CD14-positive monocyte (primary cell): ENCODE measurements around the gene PAFAH1B1. TPM values are rescaled to one million over a fixed set of nuclear protein-coding genes. Genes with fewer than 3 reads are reported as not detected.
A peak's percentile ranks its signal among the peaks of the same experiment; 100 is the strongest.

Source experiments
- DNase-seq, 3 donors: peaks; one replicate each; pipeline ENCODE4 v3.0.0-alpha.2; 2011 to 2022
- H2AFZ ChIP-seq: 2 replicates; pipeline ENCODE4 v1.6.0; 2012; ENCODE audit warnings: mild to moderate bottlenecking, low read depth, low read length, inconsistent platforms; ENCODE audit not compliant: insufficient read depth, poor library complexity, severe bottlenecking
- H3K27ac ChIP-seq, 2 donors: 1 replicate in 1 of 2; 2 replicates in 1 of 2; pipeline ENCODE4 v1.5.1; 2012 to 2013; ENCODE audit warnings: low read length in 2 of 2, control low read depth in 1 of 2, inconsistent platforms in 1 of 2, low read depth in 1 of 2, mild to moderate bottlenecking in 1 of 2
- H3K27me3 ChIP-seq, 2 donors: one replicate each; pipeline versions ENCODE4 v1.6.0 to v1.6.1; 2011 to 2013; ENCODE audit warnings: low read length in 2 of 2; ENCODE audit not compliant: control insufficient read depth in 2 of 2, insufficient read depth in 2 of 2
- H3K36me3 ChIP-seq, 2 donors: replicated peaks in 1 of 2; 1 replicate in 1 of 2; 2 replicates in 1 of 2; pipeline versions ENCODE4 v1.5.1 to v1.6.1; 2012 to 2013; ENCODE audit warnings: low read length in 2 of 2, control low read depth in 1 of 2, inconsistent platforms in 1 of 2, mild to moderate bottlenecking in 1 of 2; ENCODE audit not compliant: insufficient read depth in 2 of 2, control insufficient read depth in 1 of 2
- H3K4me1 ChIP-seq, 2 donors: 1 replicate in 1 of 2; 2 replicates in 1 of 2; pipeline versions ENCODE4 v1.5.1 to v1.6.1; 2012 to 2013; ENCODE audit warnings: low read length in 2 of 2, control low read depth in 1 of 2, inconsistent platforms in 1 of 2, mild to moderate bottlenecking in 1 of 2, moderate library complexity in 1 of 2; ENCODE audit not compliant: insufficient read depth in 2 of 2, control insufficient read depth in 1 of 2
- H3K4me2 ChIP-seq: replicated peaks from 2 replicates; pipeline ENCODE3; 2012; ENCODE audit warnings: low read length, moderate library complexity, mild to moderate bottlenecking; ENCODE audit not compliant: poor library complexity, severe bottlenecking; ENCODE audit errors: extremely low read depth
- H3K4me3 ChIP-seq, 3 experiments: fragments of 200-600 bp in 1 of 3; sonication (generic) in 1 of 3; replicated peaks in 1 of 3; 1 replicate in 2 of 3; 2 replicates in 1 of 3; pipeline ENCODE4 v1.5.1; 2011 to 2013; ENCODE audit warnings: low read length in 3 of 3, mild to moderate bottlenecking in 3 of 3, control low read depth in 2 of 3, low read depth in 2 of 3, inconsistent platforms in 1 of 3, moderate library complexity in 1 of 3
- H3K79me2 ChIP-seq: 2 replicates; pipeline ENCODE4 v1.6.0; 2012; ENCODE audit warnings: mild to moderate bottlenecking, control low read depth, inconsistent platforms, low read length, moderate library complexity; ENCODE audit not compliant: insufficient read depth
- H3K9ac ChIP-seq: 2 replicates; pipeline ENCODE4 v1.6.0; 2017; ENCODE audit warnings: low read length, mild to moderate bottlenecking; ENCODE audit not compliant: insufficient read depth, poor library complexity, severe bottlenecking
- H3K9me3 ChIP-seq, 2 donors: replicated peaks in 1 of 2; 1 replicate in 1 of 2; 2 replicates in 1 of 2; pipeline versions ENCODE4 v1.5.1 to v1.6.1; 2012 to 2013; ENCODE audit warnings: low read length in 2 of 2, control low read depth in 1 of 2; ENCODE audit not compliant: control insufficient read depth in 1 of 2, insufficient read depth in 1 of 2
- H4K20me1 ChIP-seq: 2 replicates; pipeline ENCODE4 v1.6.0; 2012; ENCODE audit warnings: mild to moderate bottlenecking, low read length, control low read depth, moderate library complexity; ENCODE audit not compliant: insufficient read depth
- H3K27ac Mint-ChIP-seq, 7 donors: one replicate each; pipeline ENCODE4 v1.8.0; 2020; ENCODE audit warnings: mild to moderate bottlenecking in 7 of 7, mixed read lengths in 7 of 7, moderate library complexity in 6 of 7, inconsistent platforms in 2 of 7
- H3K27me3 Mint-ChIP-seq, 3 donors: one replicate each; pipeline ENCODE4 v1.8.0; 2021 to 2022; ENCODE audit warnings: low read depth in 3 of 3, mild to moderate bottlenecking in 3 of 3, mixed read lengths in 3 of 3, moderate library complexity in 3 of 3, inconsistent platforms in 1 of 3
- H3K36me3 Mint-ChIP-seq, 2 donors: one replicate each; pipeline ENCODE4 v1.8.0; 2020; ENCODE audit warnings: mixed read lengths in 2 of 2, inconsistent platforms in 1 of 2, mild to moderate bottlenecking in 1 of 2
- H3K4me1 Mint-ChIP-seq: one replicate; pipeline ENCODE4 v1.8.0; 2020; ENCODE audit warnings: mild to moderate bottlenecking, mixed read lengths
- H3K4me3 Mint-ChIP-seq, 2 donors: one replicate each; pipeline ENCODE4 v1.8.0; 2020; ENCODE audit warnings: mild to moderate bottlenecking in 2 of 2, mixed read lengths in 2 of 2, moderate library complexity in 1 of 2
- H3K9me3 Mint-ChIP-seq, 7 donors: one replicate each; pipeline ENCODE4 v1.8.0; 2020 to 2022; ENCODE audit warnings: mixed read lengths in 7 of 7, mild to moderate bottlenecking in 6 of 7, moderate library complexity in 6 of 7, inconsistent platforms in 2 of 7
- CTCF ChIP-seq: fragments of 200-600 bp; IDR thresholded peaks from one replicate; pipeline ENCODE4 v1.8.0; 2022; ENCODE audit warnings: antibody characterized with exemption, mild to moderate bottlenecking
- WGBS: methylation state at CpG from one replicate; pipeline ENCODE4 v1.1.5; 2013; ENCODE audit warnings: missing lambda C conversion rate; ENCODE audit not compliant: insufficient coverage; 5-methylcytosine and 5-hydroxymethylcytosine counted together
- intact Hi-C, 2 donors: fragments of 100-400 bp; cut with micrococcal nuclease; formaldehyde crosslinking; loops; one replicate each; pipeline versions ENCODE4 v1.15.0 to v1.15.1; 2023
- polyA plus RNA-seq, 3 donors: library from polyadenylated mRNA; depleted of rRNA in 1 of 3; unstranded in 2 of 3; stranded (reverse) in 1 of 3; fragments of 300-500 nt in 2 of 3; fragments of >200 nt in 1 of 3; fragmentation: Illumina TruSeq in 2 of 3; gene quantifications; 1 replicate in 2 of 3; 2 replicates in 1 of 3; pipeline ENCODE4 v1.2.3, GENCODE V29; 2012 to 2021

PAFAH1B1 gene
- polyA plus RNA-seq, 3 donors, result 9.1 to 51.8 (median 17.1) TPM

GRCh38 chr17:2562162-2562858, 31.1 kb upstream of the PAFAH1B1 start:
- peaks cover 0 to 4% of the 10 kb centered on the region in 2 donors for H3K9me3 ChIP-seq
- WGBS, result 89% methylated on average over 5 of the region's 8 CpGs
- no peaks in the 10 kb centered on the region for H3K27me3 ChIP-seq
- no peaks in the 10 kb centered on the region for H3K36me3 ChIP-seq
- intact Hi-C loops, result no loop called here
- no peak overlapping the region for H3K4me3 ChIP-seq
- H3K9me3 Mint-ChIP-seq, result peaks cover 5 to 15% (median 13%) of the 10 kb centered on the region in 7 donors
- DNase-seq, result no peak
- no peaks in the 10 kb centered on the region for H3K79me2 ChIP-seq
- no peaks in the 10 kb centered on the region for H3K36me3 Mint-ChIP-seq
- peak overlapping the region in 1 of 7 donors; percentile 10 for H3K27ac Mint-ChIP-seq
- no peak overlapping the region for H2AFZ ChIP-seq
- no peak for TF ChIP-seq CTCF
- no peak overlapping the region for H3K9ac ChIP-seq
- no peak overlapping the region for H3K4me2 ChIP-seq
- no peak overlapping the region for H3K27ac ChIP-seq
- peaks cover 0 to 3% of the 10 kb centered on the region in 2 donors for H3K4me1 ChIP-seq
- no peaks in the 10 kb centered on the region for H4K20me1 ChIP-seq
- no peak overlapping the region for H3K4me3 Mint-ChIP-seq
- peaks cover 8% of the 10 kb centered on the region for H3K4me1 Mint-ChIP-seq
- peaks cover 4% of the 10 kb centered on the region in 3 donors for H3K27me3 Mint-ChIP-seq

DNA sequence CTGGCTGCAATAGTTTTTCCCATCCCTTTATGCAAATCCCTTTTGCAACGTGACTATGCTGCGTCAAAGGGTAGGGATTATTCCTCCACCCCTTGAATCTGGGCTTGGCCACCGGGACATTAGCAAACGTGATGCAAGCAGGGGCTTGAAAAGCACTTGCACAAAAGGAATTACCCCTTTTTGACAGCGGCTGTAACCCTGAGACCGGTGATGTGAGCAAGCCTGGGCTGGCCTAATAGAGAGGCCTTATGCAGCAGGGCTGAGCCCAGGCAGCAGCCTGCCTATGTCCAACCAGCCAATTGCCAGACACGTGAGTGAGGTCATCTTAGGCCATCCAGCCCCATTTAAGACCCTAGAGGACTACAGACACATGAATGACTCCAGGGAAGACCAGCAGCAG, 30.4 kb upstream of the PAFAH1B1 start:
- H3K36me3 Mint-ChIP-seq, result no peaks in the 10 kb centered on the region
- 89% methylated on average over 7 of the region's 7 CpGs for WGBS
- Histone ChIP-seq H2AFZ (no peak overlapping the region), H3K4me1 (peaks cover 0 to 2% of the 10 kb centered on the region in 2 donors), H3K27me3 (no peaks in the 10 kb centered on the region), H3K9ac (no peak overlapping the region), H3K4me2 (no peak overlapping the region), H3K27ac (no peak overlapping the region), H3K36me3 (no peaks in the 10 kb centered on the region), H3K9me3 (peaks cover 0 to 4% of the 10 kb centered on the region in 2 donors), H3K79me2 (no peaks in the 10 kb centered on the region), H3K4me3 (no peak overlapping the region), H4K20me1 (no peaks in the 10 kb centered on the region)
- TF ChIP-seq CTCF, result no peak
- DNase-seq, result no peak
- H3K27ac Mint-ChIP-seq, result no peak overlapping the region
- peaks cover 6% of the 10 kb centered on the region for H3K4me1 Mint-ChIP-seq
- H3K9me3 Mint-ChIP-seq, result peaks cover 5 to 15% (median 12%) of the 10 kb centered on the region in 7 donors
- peaks cover 4% of the 10 kb centered on the region in 3 donors for H3K27me3 Mint-ChIP-seq
- intact Hi-C loops, result no loop called here
- H3K4me3 Mint-ChIP-seq, result no peak overlapping the region
